ENCODE measurements around the gene PRR5.

PRR5 gene

DNA sequence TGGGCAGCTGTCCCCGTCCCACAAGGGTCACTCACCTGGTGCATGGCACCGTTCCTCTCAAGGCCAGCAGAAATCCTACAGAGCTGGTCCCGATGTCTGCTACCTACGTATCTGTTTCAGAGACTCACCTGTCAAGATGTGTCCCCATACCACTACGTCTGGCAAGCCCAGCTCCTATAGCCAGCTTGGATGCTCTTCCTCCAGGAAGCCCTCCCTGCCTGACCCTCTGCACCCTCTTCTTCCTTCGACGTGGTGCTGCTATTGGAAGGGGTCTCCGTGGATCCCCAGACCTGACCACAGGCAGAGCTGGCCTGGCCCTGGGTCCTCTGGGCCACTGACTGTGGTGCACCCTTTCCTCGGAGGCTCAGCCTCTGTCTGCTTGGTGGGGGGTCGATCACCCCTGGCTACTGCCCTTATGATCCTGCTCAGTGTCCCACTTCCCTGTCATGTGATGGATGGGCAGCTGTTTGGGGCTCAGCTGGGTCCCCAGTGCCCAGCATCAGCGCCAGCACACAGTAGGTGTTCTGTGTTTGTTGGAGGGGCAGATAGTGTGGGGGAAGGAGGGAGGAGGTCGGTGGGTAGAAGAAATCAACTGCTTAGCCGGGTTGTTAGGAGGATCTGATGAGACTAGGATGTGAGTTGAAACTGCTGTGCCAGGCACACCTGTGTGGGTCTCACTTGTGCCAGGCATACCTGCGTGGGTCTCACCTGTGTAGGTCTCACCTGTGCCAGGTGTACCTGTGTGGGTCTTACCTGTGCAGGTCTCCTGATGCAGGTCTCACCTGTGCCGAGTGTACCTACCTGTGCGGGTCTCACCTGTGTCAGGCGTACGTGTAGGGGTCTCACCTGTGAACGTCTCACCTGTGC lies 28.7 kb downstream of the PRR5 start:
- H3K36me3 ChIP-seq (ENCODE audit: insufficient read depth, low read length) = no peaks in the 10 kb centered on the region
- H3K4me3 ChIP-seq (ENCODE audit: low read depth, low read length) = no peak overlapping the region
- H3K27me3 ChIP-seq (ENCODE audit: insufficient read depth, low read length) = no peaks in the 10 kb centered on the region
- H3K4me1 ChIP-seq (ENCODE audit: control insufficient read depth, insufficient read depth, low read length, unreplicated experiment) = no peaks in the 10 kb centered on the region
- H2AFZ ChIP-seq (ENCODE audit: low read length, unreplicated experiment) = no peak overlapping the region
- H3K79me2 ChIP-seq (ENCODE audit: control insufficient read depth, insufficient read depth, low read length, unreplicated experiment) = no peaks in the 10 kb centered on the region
- H3K27ac ChIP-seq (ENCODE audit: low read depth, low read length) = no peak overlapping the region

DNA sequence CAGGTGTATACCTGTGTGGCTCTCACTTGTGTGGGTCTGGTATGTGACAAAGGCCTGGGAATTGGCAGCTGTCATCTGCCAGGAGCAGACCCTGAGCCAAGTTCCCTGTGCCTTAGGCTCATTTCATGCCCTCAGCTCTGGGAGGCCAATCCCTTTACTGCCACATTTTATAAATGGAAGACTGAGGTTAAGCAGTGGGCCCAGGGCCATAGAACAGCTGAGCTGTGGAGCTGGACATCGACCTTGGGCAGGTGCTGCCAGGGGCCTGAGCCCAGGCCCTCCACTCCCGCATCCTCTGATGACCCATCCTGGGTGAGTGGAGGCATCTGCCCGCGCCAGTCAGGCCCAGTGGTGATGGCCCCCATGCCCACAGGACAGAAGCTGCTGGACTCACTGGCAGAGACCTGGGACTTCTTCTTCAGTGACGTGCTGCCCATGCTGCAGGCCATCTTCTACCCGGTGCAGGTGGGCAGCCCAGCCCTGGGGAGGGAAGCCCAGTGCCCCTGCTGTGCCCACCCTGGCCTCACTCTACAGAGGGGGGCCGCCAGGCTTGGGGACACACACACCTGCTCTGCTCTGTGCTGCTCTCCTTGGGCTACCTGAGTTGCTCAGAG lies 29.5 kb downstream of the PRR5 start:
- H3K4me3 ChIP-seq (ENCODE audit: low read depth, low read length) = no peak overlapping the region
- no peak overlapping the region for H3K27ac ChIP-seq (ENCODE audit: low read depth, low read length)
- no peaks in the 10 kb centered on the region for H3K36me3 ChIP-seq (ENCODE audit: insufficient read depth, low read length)
- H2AFZ ChIP-seq (ENCODE audit: low read length, unreplicated experiment) = no peak overlapping the region
- no peaks in the 10 kb centered on the region for H3K27me3 ChIP-seq (ENCODE audit: insufficient read depth, low read length)
- H3K4me1 ChIP-seq (ENCODE audit: control insufficient read depth, insufficient read depth, low read length, unreplicated experiment) = no peaks in the 10 kb centered on the region
- no peaks in the 10 kb centered on the region for H3K79me2 ChIP-seq (ENCODE audit: control insufficient read depth, insufficient read depth, low read length, unreplicated experiment)

DNA sequence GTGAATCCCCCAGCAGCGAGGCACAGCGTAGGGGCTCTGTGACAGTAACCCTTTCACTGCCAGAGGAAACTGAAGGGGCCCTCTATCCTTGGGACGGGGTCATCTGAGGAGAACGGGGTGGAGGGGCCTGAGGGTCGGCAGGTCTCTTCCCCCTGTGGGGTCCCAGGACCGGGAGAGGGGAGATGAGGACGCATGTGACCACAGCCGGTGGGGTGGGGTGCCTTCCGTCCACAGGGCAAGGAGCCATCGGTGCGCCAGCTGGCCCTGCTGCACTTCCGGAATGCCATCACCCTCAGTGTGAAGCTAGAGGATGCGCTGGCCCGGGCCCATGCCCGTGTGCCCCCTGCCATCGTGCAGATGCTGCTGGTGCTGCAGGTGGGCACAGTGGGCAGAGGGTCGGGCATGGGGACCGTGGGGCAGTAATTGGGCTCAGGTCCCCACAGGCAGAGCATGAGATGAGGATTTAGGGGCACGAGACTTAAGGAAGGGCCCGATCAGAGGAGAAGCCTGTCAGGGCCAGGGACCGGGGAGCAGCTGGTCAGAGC lies 30.1 kb downstream of the PRR5 start:
- H3K79me2 ChIP-seq (ENCODE audit: control insufficient read depth, insufficient read depth, low read length, unreplicated experiment) = no peaks in the 10 kb centered on the region
- no peaks in the 10 kb centered on the region for H3K36me3 ChIP-seq (ENCODE audit: insufficient read depth, low read length)
- no peak overlapping the region for H3K27ac ChIP-seq (ENCODE audit: low read depth, low read length)
- no peaks in the 10 kb centered on the region for H3K27me3 ChIP-seq (ENCODE audit: insufficient read depth, low read length)
- no peak overlapping the region for H2AFZ ChIP-seq (ENCODE audit: low read length, unreplicated experiment)
- H3K4me1 ChIP-seq (ENCODE audit: control insufficient read depth, insufficient read depth, low read length, unreplicated experiment) = no peaks in the 10 kb centered on the region
- H3K4me3 ChIP-seq (ENCODE audit: low read depth, low read length) = no peak overlapping the region

DNA sequence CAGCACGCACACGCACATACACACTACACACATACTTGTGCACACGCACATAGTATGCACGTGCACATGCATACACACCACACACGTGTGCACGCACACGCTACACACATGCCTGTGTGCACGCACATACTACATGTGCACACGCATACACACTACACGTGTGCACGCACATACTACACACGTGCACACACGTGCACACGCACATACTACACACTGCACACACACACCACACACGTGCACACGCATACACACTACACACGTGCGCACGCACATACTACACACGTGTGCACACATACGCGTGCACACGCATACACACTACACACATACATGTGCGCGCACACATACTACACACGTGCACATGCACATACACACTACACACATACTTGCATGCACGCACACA lies 30.7 kb downstream of the PRR5 start:
- no peaks in the 10 kb centered on the region for H3K79me2 ChIP-seq (ENCODE audit: control insufficient read depth, insufficient read depth, low read length, unreplicated experiment)
- H3K27me3 ChIP-seq (ENCODE audit: insufficient read depth, low read length) = no peaks in the 10 kb centered on the region
- no peaks in the 10 kb centered on the region for H3K4me1 ChIP-seq (ENCODE audit: control insufficient read depth, insufficient read depth, low read length, unreplicated experiment)
- H3K27ac ChIP-seq (ENCODE audit: low read depth, low read length) = no peak overlapping the region
- H2AFZ ChIP-seq (ENCODE audit: low read length, unreplicated experiment) = no peak overlapping the region
- H3K36me3 ChIP-seq (ENCODE audit: insufficient read depth, low read length) = no peaks in the 10 kb centered on the region
- H3K4me3 ChIP-seq (ENCODE audit: low read depth, low read length) = no peak overlapping the region

DNA sequence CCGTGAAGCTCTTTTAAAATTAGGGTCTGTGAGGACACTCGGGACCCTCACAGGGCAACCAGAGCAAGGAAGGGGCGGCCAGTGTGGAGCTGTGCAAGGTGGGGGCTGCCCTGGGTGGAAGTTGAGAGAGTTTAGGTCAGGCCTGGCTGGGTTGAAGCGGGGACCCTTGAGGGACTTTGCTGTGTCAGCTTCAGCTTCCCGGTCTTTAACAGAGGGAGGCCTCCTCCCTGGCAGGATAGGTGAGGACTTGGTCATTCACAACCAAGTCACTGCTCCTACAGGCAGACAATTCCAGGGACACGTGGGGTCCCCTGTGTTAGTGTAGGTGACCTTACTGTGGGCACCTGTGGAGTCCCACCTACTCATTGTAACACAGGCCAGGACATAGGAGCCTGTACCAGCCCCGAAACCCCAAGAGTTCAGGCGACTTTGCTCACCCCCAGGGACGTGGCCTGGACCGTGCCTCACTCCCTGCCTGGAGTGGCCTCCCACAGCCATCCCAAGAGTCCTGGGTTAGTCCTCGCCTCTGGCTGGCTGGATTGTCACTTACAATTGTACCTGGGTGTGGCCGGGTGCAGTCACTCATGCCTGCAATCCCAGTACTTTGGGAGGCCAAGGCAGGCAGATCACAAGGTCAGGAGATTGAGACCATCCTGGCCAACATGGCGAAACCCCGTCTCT lies 31.6 kb downstream of the PRR5 start:
- no peaks in the 10 kb centered on the region for H3K79me2 ChIP-seq (ENCODE audit: control insufficient read depth, insufficient read depth, low read length, unreplicated experiment)
- H3K4me3 ChIP-seq (ENCODE audit: low read depth, low read length) = no peak overlapping the region
- no peaks in the 10 kb centered on the region for H3K4me1 ChIP-seq (ENCODE audit: control insufficient read depth, insufficient read depth, low read length, unreplicated experiment)
- no peaks in the 10 kb centered on the region for H3K27me3 ChIP-seq (ENCODE audit: insufficient read depth, low read length)
- H3K36me3 ChIP-seq (ENCODE audit: insufficient read depth, low read length) = no peaks in the 10 kb centered on the region
- H2AFZ ChIP-seq (ENCODE audit: low read length, unreplicated experiment) = no peak overlapping the region
- H3K27ac ChIP-seq (ENCODE audit: low read depth, low read length) = no peak overlapping the region

DNA sequence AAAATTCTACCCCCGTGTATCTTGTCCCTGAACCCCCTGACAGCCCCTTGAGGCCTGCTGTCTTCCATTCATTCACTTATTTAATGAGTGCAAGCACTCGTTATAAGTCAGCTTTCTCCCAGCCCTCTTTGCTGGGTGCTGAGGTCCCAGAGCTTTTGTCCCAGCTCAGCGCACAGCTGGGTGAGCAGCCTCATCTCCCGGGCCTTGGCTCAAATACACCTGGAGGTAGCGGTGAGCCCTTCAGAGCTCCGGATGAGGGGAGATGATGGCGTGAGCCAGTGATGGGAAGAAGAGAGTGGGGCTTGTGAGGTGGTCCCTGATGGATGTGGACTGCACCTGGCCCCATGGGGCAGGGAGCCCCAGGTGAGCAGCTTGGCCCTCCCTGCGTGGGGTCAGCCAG lies 32.3 kb downstream of the PRR5 start:
- Histone ChIP-seq H3K4me1 (ENCODE audit: control insufficient read depth, insufficient read depth, low read length, unreplicated experiment) (no peaks in the 10 kb centered on the region), H3K36me3 (ENCODE audit: insufficient read depth, low read length) (no peaks in the 10 kb centered on the region), H2AFZ (ENCODE audit: low read length, unreplicated experiment) (no peak overlapping the region), H3K4me3 (ENCODE audit: low read depth, low read length) (no peak overlapping the region), H3K27me3 (ENCODE audit: insufficient read depth, low read length) (no peaks in the 10 kb centered on the region), H3K79me2 (ENCODE audit: control insufficient read depth, insufficient read depth, low read length, unreplicated experiment) (no peaks in the 10 kb centered on the region), H3K27ac (ENCODE audit: low read depth, low read length) (no peak overlapping the region)

DNA sequence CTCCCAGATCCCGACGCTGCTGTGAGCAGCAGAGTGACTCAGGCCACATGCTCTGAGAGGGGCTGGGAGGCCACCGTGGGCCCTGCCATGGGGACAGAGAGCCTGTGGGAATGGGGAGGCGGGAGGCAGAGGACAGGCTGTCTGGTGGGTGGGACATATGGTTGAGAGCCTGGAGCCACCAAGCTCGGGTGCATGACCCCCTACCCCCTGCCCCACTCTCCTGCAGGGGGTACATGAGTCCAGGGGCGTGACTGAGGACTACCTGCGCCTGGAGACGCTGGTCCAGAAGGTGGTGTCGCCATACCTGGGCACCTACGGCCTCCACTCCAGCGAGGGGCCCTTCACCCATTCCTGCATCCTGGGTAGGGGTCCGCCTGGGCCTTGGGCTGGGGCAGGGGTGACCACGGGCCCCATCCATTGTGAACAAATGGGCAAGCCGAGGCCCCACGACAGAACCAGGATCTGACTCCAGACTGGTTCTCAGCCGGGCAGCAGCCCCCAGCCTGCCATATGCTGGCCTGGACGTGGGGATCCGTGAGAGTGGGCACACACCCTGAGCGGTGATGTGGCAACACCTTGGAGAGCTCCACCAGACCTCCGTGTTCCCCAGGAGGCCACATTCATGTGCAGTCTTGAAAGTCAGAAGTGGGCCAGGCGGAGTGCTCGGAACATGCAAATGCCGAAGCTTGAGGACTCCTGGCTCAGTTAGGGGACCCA lies 33.0 kb downstream of the PRR5 start:
- Histone ChIP-seq H2AFZ (ENCODE audit: low read length, unreplicated experiment) (no peak overlapping the region), H3K4me1 (ENCODE audit: control insufficient read depth, insufficient read depth, low read length, unreplicated experiment) (no peaks in the 10 kb centered on the region), H3K27me3 (ENCODE audit: insufficient read depth, low read length) (no peaks in the 10 kb centered on the region), H3K27ac (ENCODE audit: low read depth, low read length) (no peak overlapping the region), H3K4me3 (ENCODE audit: low read depth, low read length) (no peak overlapping the region), H3K36me3 (ENCODE audit: insufficient read depth, low read length) (no peaks in the 10 kb centered on the region), H3K79me2 (ENCODE audit: control insufficient read depth, insufficient read depth, low read length, unreplicated experiment) (no peaks in the 10 kb centered on the region)

DNA sequence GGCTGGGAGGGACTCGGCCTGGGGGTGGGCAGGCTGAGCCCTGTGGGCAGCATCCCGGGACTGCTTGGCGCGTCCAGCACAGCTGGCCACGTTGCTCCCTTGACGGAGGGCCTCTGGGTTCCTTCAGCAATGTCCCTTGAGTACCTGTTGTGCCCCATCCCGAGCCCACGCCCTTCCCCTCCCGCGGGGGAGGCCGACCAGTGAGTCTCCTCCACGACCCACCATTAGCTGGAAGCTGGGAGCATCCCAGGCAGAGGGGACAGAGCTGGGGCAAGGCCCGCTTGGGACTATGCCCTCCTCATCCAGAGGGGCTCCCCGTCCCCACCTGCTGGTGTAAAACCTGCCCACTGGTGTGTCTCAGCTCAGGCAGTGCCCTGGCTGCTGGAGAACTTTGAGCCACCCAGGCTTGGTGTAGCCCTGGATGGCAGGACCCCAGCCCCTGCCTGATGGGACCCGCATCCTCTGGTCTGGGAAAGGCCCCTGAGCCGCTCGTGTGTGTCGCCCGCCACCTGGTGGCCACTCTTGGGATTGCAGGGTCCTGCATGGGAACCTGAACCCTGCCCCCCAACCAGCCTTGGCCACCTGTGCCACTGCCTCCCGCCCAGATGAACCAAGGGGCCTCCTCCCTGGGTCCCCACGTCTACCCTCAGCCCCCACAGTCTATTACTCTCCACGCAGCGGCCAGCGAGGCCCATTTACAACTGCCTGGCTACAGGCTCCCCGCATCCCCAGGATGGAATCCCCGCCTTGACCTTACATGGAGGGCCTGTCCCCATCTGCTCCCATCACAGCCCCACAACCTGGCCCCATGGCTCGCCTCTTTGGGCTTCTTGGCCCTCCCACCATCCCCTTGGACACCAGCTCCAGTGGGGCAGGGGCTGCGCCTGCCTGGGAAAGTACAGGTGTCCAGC lies 33.8 kb downstream of the PRR5 start:
- no peaks in the 10 kb centered on the region for H3K36me3 ChIP-seq (ENCODE audit: insufficient read depth, low read length)
- H3K79me2 ChIP-seq (ENCODE audit: control insufficient read depth, insufficient read depth, low read length, unreplicated experiment) = no peaks in the 10 kb centered on the region
- H3K4me3 ChIP-seq (ENCODE audit: low read depth, low read length) = no peak overlapping the region
- H3K4me1 ChIP-seq (ENCODE audit: control insufficient read depth, insufficient read depth, low read length, unreplicated experiment) = no peaks in the 10 kb centered on the region
- H3K27me3 ChIP-seq (ENCODE audit: insufficient read depth, low read length) = no peaks in the 10 kb centered on the region
- no peak overlapping the region for H3K27ac ChIP-seq (ENCODE audit: low read depth, low read length)
- H2AFZ ChIP-seq (ENCODE audit: low read length, unreplicated experiment) = no peak overlapping the region

DNA sequence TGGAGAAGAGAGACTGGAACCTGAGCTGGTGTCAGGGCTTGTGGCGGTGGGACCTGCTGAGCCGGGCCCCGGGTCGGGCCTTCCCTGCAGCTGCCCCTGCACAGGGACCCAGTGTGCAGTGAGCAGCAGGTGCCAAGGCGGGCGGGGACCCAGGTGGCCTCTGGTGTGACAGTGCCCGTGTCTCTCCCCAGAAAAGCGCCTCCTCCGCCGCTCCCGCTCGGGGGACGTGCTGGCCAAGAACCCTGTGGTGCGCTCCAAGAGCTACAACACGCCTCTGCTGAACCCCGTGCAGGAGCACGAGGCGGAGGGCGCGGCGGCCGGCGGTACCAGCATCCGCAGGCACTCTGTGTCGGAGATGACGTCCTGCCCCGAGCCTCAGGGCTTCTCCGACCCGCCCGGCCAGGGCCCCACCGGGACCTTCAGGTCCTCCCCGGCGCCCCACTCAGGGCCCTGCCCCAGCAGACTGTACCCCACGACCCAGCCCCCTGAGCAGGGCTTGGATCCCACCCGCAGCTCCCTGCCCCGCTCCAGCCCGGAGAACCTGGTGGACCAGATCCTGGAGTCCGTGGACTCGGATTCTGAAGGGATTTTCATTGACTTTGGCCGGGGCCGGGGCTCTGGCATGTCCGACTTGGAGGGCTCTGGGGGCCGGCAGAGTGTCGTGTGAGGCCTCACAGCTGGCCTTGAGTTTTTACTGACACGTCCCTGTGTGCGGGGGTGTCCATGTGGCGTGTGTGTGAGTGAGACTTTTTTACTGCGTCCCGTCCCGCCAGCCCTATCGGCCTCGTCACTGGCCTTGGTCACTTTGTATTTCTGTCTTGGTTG lies 34.8 kb downstream of the PRR5 start:
- no peak overlapping the region for H2AFZ ChIP-seq (ENCODE audit: low read length, unreplicated experiment)
- no peaks in the 10 kb centered on the region for H3K36me3 ChIP-seq (ENCODE audit: insufficient read depth, low read length)
- H3K4me1 ChIP-seq (ENCODE audit: control insufficient read depth, insufficient read depth, low read length, unreplicated experiment) = no peaks in the 10 kb centered on the region
- H3K27me3 ChIP-seq (ENCODE audit: insufficient read depth, low read length) = no peaks in the 10 kb centered on the region
- H3K79me2 ChIP-seq (ENCODE audit: control insufficient read depth, insufficient read depth, low read length, unreplicated experiment) = no peaks in the 10 kb centered on the region
- H3K27ac ChIP-seq (ENCODE audit: low read depth, low read length) = no peak overlapping the region
- H3K4me3 ChIP-seq (ENCODE audit: low read depth, low read length) = no peak overlapping the region

All from ACC112 (cell line).